GM23248 (cell line): ENCODE data around the gene DLG2. TPM values are rescaled to one million over a fixed set of nuclear protein-coding genes. Genes with fewer than 3 reads are reported as not detected.
A peak's percentile ranks its signal among the peaks of the same experiment; 100 is the strongest.

Source experiments
- DNase-seq: peaks from one replicate; pipeline ENCODE4 v3.0.0-alpha.2; 2015
- H2AFZ ChIP-seq: fragments of 200-600 bp; sonication (generic); 2 replicates; pipeline ENCODE4 v1.6.1; 2016; ENCODE audit warnings: antibody characterized with exemption
- H3F3A ChIP-seq: fragments of 200-600 bp; sonication (generic); 2 replicates; pipeline ENCODE4 v1.6.1; 2016; ENCODE audit warnings: mild to moderate bottlenecking, antibody characterized with exemption, mixed run types; ENCODE audit not compliant: insufficient read depth
- H3K27ac ChIP-seq: fragments of 200-600 bp; sonication (generic); 2 replicates; pipeline ENCODE4 v1.5.1; 2016; ENCODE audit warnings: mild to moderate bottlenecking
- H3K27me3 ChIP-seq: fragments of 200-600 bp; sonication (generic); replicated peaks from 2 replicates; pipeline ENCODE4 v1.6.1; 2016; ENCODE audit warnings: mild to moderate bottlenecking; ENCODE audit not compliant: insufficient read depth
- H3K36me3 ChIP-seq: fragments of 200-600 bp; sonication (generic); 2 replicates; pipeline ENCODE4 v1.6.1; 2016; ENCODE audit warnings: low read depth, mild to moderate bottlenecking
- H3K4me1 ChIP-seq: fragments of 200-600 bp; sonication (generic); 2 replicates; pipeline ENCODE4 v1.6.1; 2016; ENCODE audit warnings: mild to moderate bottlenecking; ENCODE audit not compliant: insufficient read depth
- H3K4me2 ChIP-seq: fragments of 200-600 bp; sonication (generic); one replicate; pipeline ENCODE4 v1.6.1; 2016; ENCODE audit warnings: mild to moderate bottlenecking; ENCODE audit not compliant: unreplicated experiment
- H3K4me3 ChIP-seq: fragments of 200-600 bp; sonication (generic); 2 replicates; pipeline ENCODE4 v1.5.1; 2016; ENCODE audit warnings: mild to moderate bottlenecking
- H3K79me2 ChIP-seq: fragments of 200-600 bp; sonication (generic); 2 replicates; pipeline ENCODE4 v1.6.1; 2016; ENCODE audit warnings: mild to moderate bottlenecking; ENCODE audit not compliant: insufficient read depth
- H3K9ac ChIP-seq: fragments of 200-600 bp; sonication (generic); 2 replicates; pipeline ENCODE4 v1.6.1; 2016; ENCODE audit warnings: mild to moderate bottlenecking
- H3K9me2 ChIP-seq: fragments of 200-600 bp; sonication (generic); 2 replicates; pipeline ENCODE4 v1.6.1; 2016; ENCODE audit warnings: mixed run types, mild to moderate bottlenecking, moderate library complexity; ENCODE audit not compliant: insufficient read depth
- H3K9me3 ChIP-seq: fragments of 200-600 bp; sonication (generic); one replicate; pipeline ENCODE4 v1.6.1; 2017; ENCODE audit warnings: low read depth
- H4K20me1 ChIP-seq: fragments of 200-600 bp; sonication (generic); 2 replicates; pipeline ENCODE4 v1.6.0; 2016; ENCODE audit not compliant: insufficient read depth
- EZH2 ChIP-seq: fragments of 200-600 bp; sonication (generic); IDR thresholded peaks from 2 replicates; pipeline ENCODE4 v1.6.1; 2018; ENCODE audit warnings: antibody characterized with exemption, mild to moderate bottlenecking; ENCODE audit not compliant: insufficient read depth, poor library complexity, severe bottlenecking
- EZH2phosphoT487 ChIP-seq: fragments of 200-600 bp; sonication (generic); IDR thresholded peaks from 2 replicates; pipeline ENCODE4 v1.6.1; 2018; ENCODE audit warnings: antibody characterized with exemption, moderate library complexity, mild to moderate bottlenecking, low read depth; ENCODE audit not compliant: insufficient read depth
- WGBS, 2 experiments: methylation state at CpG; one replicate each; pipeline ENCODE4 v1.1.6; 2015 to 2017; ENCODE audit warnings: low lambda C conversion rate in 2 of 2, low coverage in 1 of 2; ENCODE audit errors: missing lambda C conversion rate in 2 of 2; 5-methylcytosine and 5-hydroxymethylcytosine counted together
- in situ Hi-C: fragments of 300-500 bp; cut with MboI; formaldehyde crosslinking; loops from 2 replicates; pipeline ENCODE4 v1.15.0; 2020
- polyA plus RNA-seq: library from polyadenylated mRNA; unstranded; fragments of >200 nt; fragmentation: Nextera tagmentation; extraction: Ambion mirVana; gene quantifications from 2 replicates; pipeline ENCODE4 v1.2.1, GENCODE V29; 2016
- total RNA-seq: library from RNA; depleted of rRNA; stranded (reverse); fragments of >200 nt; shearing (Covaris generic); gene quantifications from 2 replicates; pipeline ENCODE4 v1.2.3, GENCODE V29; 2014

Gene DLG2
- total and polyA plus RNA-seq, 2 experiments from 2014 or later: 1.1 to 1.7 TPM

DNA sequence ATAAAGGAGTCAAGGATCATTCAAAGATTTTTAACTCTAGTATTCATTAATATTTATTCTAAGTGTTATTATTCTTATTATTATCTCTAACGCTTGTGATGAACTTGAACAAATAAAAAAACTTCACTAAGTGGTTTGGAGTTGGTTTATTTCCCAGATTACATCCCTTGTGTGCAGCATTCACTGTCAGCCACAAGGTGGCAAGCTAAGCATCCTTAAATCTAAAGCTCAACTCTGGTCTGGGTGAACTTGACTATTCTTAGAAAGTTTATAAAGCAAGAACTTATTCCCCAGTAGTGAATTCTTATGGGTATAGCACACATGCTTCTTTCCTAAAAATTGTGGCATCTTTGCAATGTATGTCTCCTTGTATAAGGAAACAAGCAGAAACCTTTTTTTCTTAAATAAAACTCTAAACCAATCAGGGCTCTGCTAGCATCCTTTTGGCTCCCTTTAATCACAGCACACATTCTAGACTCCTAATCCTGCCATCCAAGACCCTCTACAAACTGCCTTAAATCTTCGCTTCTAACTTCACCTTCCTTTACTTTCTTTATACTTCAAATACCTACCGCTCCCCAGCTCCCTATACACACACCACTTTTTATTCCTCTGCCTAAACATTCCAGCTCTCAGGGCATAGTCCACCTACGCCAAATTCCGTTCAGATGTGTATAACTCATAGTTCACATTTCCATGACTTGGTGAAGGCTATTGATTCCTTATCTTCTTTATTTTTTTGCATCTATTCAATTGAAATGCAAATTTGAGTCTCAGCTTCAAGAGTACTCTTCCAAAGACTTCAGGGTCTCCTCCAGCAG is 1068.8 kb downstream of the DLG2 start:
- Histone ChIP-seq H2AFZ (no peak overlapping the region), H3K36me3 (no peaks in the 10 kb centered on the region), H3K9me2 (no peaks in the 10 kb centered on the region), H3K4me1 (no peaks in the 10 kb centered on the region), H3K9ac (no peak overlapping the region), H3K9me3 (no peaks in the 10 kb centered on the region), H3F3A (no peaks in the 10 kb centered on the region), H3K79me2 (no peaks in the 10 kb centered on the region), H3K4me3 (no peak overlapping the region), H3K4me2 (no peak overlapping the region), H4K20me1 (no peaks in the 10 kb centered on the region), H3K27ac (no peak overlapping the region), H3K27me3 (peaks cover 8% of the 10 kb centered on the region; the same call in 1 of the 2 replicates)
- no peak for TF ChIP-seq EZH2phosphoT487
- peak; percentile 76 for DNase-seq
- 48 to 52% methylated on average over 5 of the region's 5 CpGs for WGBS, 2 experiments
- in situ Hi-C loops: loop anchor here (25.0 kb wide), 1 partner anchor 721 kb away; no protein-coding TSS in a partner anchor

DNA sequence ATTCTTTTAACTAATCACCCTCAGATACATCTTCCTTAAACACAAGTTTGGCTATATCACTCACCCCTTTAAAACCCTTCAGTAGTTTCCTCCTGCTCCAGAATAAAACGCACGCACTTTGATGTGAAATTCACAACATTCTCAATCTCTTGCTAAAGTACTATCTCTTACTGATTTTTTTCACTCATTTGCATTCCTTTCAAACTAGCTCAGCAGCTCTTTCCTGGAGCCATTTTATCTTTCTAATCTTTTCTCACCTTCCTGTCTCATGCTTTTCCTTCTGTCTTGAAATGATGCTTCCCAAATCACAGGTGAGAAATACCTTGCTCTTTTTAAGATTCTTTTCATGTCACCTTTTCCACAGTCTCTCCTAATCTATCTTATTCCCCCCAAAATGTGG is 1074.4 kb downstream of the DLG2 start:
- Histone ChIP-seq H3K9me2 (no peaks in the 10 kb centered on the region), H3K4me2 (no peak overlapping the region), H3K27ac (no peak overlapping the region), H3K4me3 (no peak overlapping the region), H3K9ac (no peak overlapping the region), H3F3A (no peaks in the 10 kb centered on the region; the same call in 1 of the 2 replicates), H3K27me3 (no peaks in the 10 kb centered on the region), H3K79me2 (no peaks in the 10 kb centered on the region), H3K4me1 (peaks cover 5% of the 10 kb centered on the region), H4K20me1 (no peaks in the 10 kb centered on the region), H3K9me3 (no peaks in the 10 kb centered on the region), H2AFZ (no peak overlapping the region), H3K36me3 (no peaks in the 10 kb centered on the region)
- WGBS, 2 experiments: 21 to 28% methylated on average over 2 of the region's 2 CpGs
- peak; percentile 23 for DNase-seq
- TF ChIP-seq EZH2phosphoT487: no peak
- TF ChIP-seq EZH2: no peak
- in situ Hi-C loops: loop anchor here (25.0 kb wide), 1 partner anchor 715 kb away; no protein-coding TSS in a partner anchor

DNA sequence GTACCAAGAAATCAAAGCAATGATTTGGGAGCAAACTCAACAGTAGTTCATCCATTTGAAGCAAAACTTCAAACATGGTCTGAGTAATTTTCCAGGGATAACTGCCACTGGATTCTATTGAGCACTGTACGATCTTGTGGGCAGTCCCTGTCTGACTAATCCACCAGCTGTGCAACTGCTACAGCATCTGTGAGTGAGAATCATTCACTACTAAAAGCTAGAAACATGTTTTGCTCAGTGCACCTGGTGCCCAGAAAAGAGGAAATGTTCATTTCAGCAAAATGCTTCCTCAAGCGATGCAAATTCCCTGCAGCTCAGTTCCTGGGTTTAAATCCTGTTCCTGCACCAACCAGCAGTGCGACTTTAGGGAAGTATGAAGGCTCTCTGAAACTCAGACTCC is 1077.9 kb downstream of the DLG2 start:
- no peak overlapping the region for H3K4me3 ChIP-seq
- H3K27ac ChIP-seq: no peak overlapping the region
- 19 to 22% methylated on average over 3 of the region's 3 CpGs for WGBS, 2 experiments
- H3K4me1 ChIP-seq: peaks cover 5% of the 10 kb centered on the region
- no peak overlapping the region for H3K9ac ChIP-seq
- peak; percentile 71 for DNase-seq
- H4K20me1 ChIP-seq: no peaks in the 10 kb centered on the region
- TF ChIP-seq EZH2phosphoT487 (no peak), EZH2 (no peak)
- no peaks in the 10 kb centered on the region for H3K9me2 ChIP-seq
- H3K36me3 ChIP-seq: no peaks in the 10 kb centered on the region
- in situ Hi-C loops: no loop called here
- H3F3A ChIP-seq: no peaks in the 10 kb centered on the region; the same call in 1 of the 2 replicates
- H3K79me2 ChIP-seq: no peaks in the 10 kb centered on the region
- H3K27me3 ChIP-seq: no peaks in the 10 kb centered on the region
- H2AFZ ChIP-seq: no peak overlapping the region
- H3K9me3 ChIP-seq: no peaks in the 10 kb centered on the region
- H3K4me2 ChIP-seq: no peak overlapping the region

DNA sequence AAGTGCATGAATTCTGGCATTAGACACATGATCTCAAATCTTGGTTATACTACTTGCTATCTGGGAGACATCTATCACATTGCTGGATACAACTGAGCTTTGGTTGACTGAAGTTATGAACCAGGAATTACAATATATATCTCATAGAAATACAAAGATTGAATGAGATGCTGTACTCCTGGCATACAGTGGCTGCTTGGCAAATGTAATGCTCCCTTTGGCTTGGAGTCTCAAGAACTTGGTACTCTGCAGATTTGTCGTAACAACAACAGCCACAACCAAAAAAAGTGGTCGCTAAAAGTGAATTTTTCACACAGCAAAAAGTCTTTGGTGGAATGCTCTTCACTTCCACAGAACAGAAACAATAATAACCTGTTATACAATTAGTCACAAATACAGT is 1082.6 kb downstream of the DLG2 start:
- no peak for DNase-seq
- Histone ChIP-seq H3F3A (peaks cover 9% of the 10 kb centered on the region), H3K27ac (no peak overlapping the region), H3K9ac (no peak overlapping the region), H3K4me3 (no peak overlapping the region), H3K27me3 (no peaks in the 10 kb centered on the region), H3K36me3 (no peaks in the 10 kb centered on the region), H3K79me2 (no peaks in the 10 kb centered on the region), H2AFZ (no peak overlapping the region), H3K9me3 (no peaks in the 10 kb centered on the region), H3K9me2 (no peaks in the 10 kb centered on the region), H3K4me1 (peaks cover 4% of the 10 kb centered on the region; the same call in 1 of the 2 replicates), H4K20me1 (no peaks in the 10 kb centered on the region), H3K4me2 (no peak overlapping the region)
- in situ Hi-C loops: no loop called here
- TF ChIP-seq EZH2 (no peak), EZH2phosphoT487 (no peak)
- 55 to 64% methylated on average over 2 of the region's 2 CpGs for WGBS, 2 experiments
